Activated CD4-positive, alpha-beta T cell treated with anti-CD3 and anti-CD28 coated beads, Interleukin-10, Interleukin-2, amounts not matched to agents 100 ng/mL and 50 ng/mL, durations not matched to agents 16 hours and 8 hours (primary cell): ENCODE data around the gene FBXL13.
A peak's percentile ranks its signal among the peaks of the same experiment; 100 is the strongest.
"Not testable (repeated sequence)": the region's sequence is repeated elsewhere in the genome, so short reads cannot be mapped to it uniquely, and the experiment has no call there.

Experiments
- DNase-seq: peaks from one replicate; pipeline ENCODE4 v3.0.0-alpha.2; 2020

FBXL13 gene

GRCh38 chr7:103020876-103021275 lies 53.7 kb downstream of the FBXL13 start:
- not testable (repeated sequence) for DNase-seq

- not testable (repeated sequence) for DNase-seq
These were observed 56.3 kb downstream of the FBXL13 start for GRCh38 chr7:103018295-103018694.

GRCh38 chr7:103011650-103012049 lies 62.9 kb downstream of the FBXL13 start:
- DNase-seq, result no peak

- no peak for DNase-seq
These were observed 64.4 kb downstream of the FBXL13 start for GRCh38 chr7:103010211-103010610.

- DNase-seq, result no peak
These were observed 65.0 kb downstream of the FBXL13 start for GRCh38 chr7:103009466-103010185.

- no peak for DNase-seq
These were observed 71.6 kb downstream of the FBXL13 start for GRCh38 chr7:103003004-103003403.

GRCh38 chr7:103001210-103001609 lies 73.4 kb downstream of the FBXL13 start:
- DNase-seq, result no peak

- no peak for DNase-seq
These were observed 77.6 kb downstream of the FBXL13 start for GRCh38 chr7:102996957-102997356.

GRCh38 chr7:102995609-102996008 lies 79.0 kb downstream of the FBXL13 start:
- not testable (repeated sequence) for DNase-seq

- DNase-seq, result no peak
These were observed 80.0 kb downstream of the FBXL13 start for GRCh38 chr7:102994567-102994966.

GRCh38 chr7:102993718-102994029 lies 80.9 kb downstream of the FBXL13 start:
- DNase-seq, result no peak

GRCh38 chr7:102992938-102993717 lies 81.5 kb downstream of the FBXL13 start:
- peak; percentile 32 for DNase-seq

- no peak for DNase-seq
These were observed 82.1 kb downstream of the FBXL13 start for GRCh38 chr7:102992509-102992937.

- peak; percentile 41 for DNase-seq
These were observed 82.9 kb downstream of the FBXL13 start for GRCh38 chr7:102991540-102992214.

GRCh38 chr7:102991077-102991539 lies 83.5 kb downstream of the FBXL13 start:
- no peak for DNase-seq

GRCh38 chr7:102990642-102991041 lies 84.0 kb downstream of the FBXL13 start:
- DNase-seq, result no peak

GRCh38 chr7:102988631-102989560 lies 85.7 kb downstream of the FBXL13 start:
- no peak for DNase-seq

GRCh38 chr7:102988088-102988487 lies 86.5 kb downstream of the FBXL13 start:
- DNase-seq, result no peak

- DNase-seq, result no peak
These were observed 89.3 kb downstream of the FBXL13 start for GRCh38 chr7:102985176-102985783.

GRCh38 chr7:102983602-102984001 lies 91.0 kb downstream of the FBXL13 start:
- no peak for DNase-seq

GRCh38 chr7:102982235-102982634 lies 92.4 kb downstream of the FBXL13 start:
- DNase-seq, result no peak

- DNase-seq, result no peak
These were observed 93.1 kb downstream of the FBXL13 start for GRCh38 chr7:102981451-102981850.
